Stimulated activated CD4-positive, alpha-beta T cell treated with anti-CD3 and anti-CD28 coated beads, Interleukin-2, amount 100 ng/mL, for 4 hours (primary cell): ENCODE measurements around the gene PHF20.
"Not testable (repeated sequence)": the region's sequence is repeated elsewhere in the genome, so short reads cannot be mapped to it uniquely, and the experiment has no call there.

Experiments used
- DNase-seq: peaks from one replicate; pipeline ENCODE4 v3.0.0-alpha.2; 2020; ENCODE audit warnings: low read depth

Gene PHF20

GRCh38 chr20:35739294-35740163, 32.3 kb upstream of the PHF20 start:
- DNase-seq: no peak

GRCh38 chr20:35741892-35742740, 29.7 kb upstream of the PHF20 start, which contains the start of gene RBM39:
RBM39 (minus strand) TSS chr20:35742260; CDS start chr20:35740874, 1,386 bp downstream.
- DNase-seq: peak; percentile 100

DNA sequence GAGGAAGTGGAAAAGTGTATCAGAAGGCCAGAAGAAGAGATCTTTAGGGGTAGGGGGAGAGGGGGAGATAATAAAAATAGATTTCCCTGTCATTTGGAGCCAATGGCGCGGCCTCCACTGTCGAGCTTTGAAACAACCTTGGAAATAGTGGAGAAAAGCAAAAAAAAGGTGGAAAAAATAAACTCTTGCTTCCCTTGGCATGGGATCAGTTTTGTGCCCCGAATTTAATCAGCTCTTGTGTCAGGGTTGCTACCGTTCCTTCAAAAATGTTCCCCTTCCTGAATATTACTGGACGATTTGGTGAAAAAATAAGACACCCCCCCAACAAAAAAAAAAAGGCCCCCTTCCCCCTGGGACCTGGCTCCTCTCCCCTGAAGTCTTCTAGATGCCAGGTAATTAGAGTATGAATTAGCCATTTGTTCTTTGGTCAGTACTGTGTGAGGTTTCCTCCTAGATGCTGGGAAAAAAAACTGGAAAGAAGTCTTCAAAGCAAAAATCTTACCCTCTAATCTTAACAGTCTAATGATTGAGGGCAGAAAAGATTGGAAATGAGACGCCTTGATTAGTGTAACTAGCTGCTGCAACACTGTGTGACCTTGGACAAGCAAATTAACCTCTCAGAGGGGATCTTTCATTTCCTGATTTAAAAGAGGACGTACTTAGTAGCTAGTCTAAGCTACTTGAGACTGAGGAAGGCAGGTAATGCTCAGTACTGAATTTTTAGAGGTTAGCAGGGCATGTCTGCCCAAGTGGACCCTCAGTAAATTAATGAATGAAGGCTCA, 28.9 kb upstream of the PHF20 start:
- no peak for DNase-seq

DNA sequence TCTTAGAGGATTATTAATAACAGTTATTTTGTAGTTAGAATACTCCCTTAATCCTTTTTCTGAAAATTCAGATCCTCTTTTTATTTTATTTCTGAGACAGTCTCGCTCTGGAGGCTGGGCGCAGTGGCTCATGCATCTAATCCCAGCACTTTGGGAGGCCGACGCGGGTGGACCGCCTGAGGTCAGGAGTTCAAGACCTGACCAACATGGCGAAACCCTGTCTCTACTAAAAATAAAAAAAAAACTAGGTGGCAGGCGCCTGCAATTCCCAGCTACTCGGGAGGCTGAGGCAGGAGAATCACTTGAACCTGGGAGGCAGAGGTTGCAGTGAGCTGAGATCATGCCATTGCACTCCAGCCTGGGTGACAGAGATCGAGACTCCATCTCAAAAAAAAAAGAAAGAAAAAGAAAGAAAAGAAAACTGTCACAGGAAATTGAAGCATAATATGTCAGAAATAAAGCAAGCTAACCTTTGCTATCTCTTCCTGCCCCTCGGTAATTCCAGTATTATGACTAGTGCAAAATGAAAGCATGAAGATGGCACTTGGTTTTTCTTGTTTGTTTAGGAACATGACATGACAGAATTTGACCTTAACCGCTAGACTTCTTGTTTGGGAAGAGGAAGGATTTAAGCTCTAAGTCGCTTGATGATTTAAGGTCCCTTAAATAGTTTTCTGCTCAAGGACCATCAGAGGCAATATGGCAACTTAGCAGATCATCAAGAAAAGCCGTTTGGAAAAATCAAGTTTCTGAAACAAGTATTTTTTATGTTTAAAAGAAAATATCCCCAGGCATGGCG, 27.9 kb upstream of the PHF20 start:
- DNase-seq: no peak

- DNase-seq: not testable (repeated sequence)
Observed at GRCh38 chr20:35744492-35744841, 27.3 kb upstream of the PHF20 start.

GRCh38 chr20:35750611-35751010, 21.2 kb upstream of the PHF20 start:
- no peak for DNase-seq

- no peak for DNase-seq
Observed at GRCh38 chr20:35756404-35756803, 15.4 kb upstream of the PHF20 start.

DNA sequence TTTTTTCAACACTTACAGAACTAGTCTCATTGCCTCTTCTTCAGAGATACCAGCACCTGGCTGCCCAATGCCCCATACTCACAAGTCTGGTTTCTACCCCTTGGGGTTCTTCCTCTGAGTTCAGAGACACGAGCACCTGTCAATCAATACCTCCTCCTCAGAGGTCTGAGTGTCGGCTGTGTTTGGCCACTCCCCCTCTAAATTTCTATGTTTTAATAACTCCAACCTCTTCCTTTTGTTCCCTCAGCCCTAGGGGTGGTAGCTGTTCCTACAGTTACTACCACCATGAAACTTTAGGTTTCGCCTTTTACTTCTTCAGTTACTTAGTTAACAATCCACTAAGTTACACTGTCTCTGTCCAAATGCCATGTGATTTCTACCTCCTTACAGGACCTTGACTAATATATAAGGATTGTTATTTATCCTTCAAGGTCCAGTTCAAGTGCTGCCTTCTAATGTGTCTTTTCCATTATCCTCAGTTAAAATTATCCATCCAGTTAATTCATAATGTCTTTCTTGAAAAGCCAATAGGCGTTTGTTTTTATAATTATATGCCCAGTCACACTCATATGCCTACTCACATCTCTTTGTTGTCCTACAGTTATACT, 14.6 kb upstream of the PHF20 start:
- DNase-seq: no peak

DNA sequence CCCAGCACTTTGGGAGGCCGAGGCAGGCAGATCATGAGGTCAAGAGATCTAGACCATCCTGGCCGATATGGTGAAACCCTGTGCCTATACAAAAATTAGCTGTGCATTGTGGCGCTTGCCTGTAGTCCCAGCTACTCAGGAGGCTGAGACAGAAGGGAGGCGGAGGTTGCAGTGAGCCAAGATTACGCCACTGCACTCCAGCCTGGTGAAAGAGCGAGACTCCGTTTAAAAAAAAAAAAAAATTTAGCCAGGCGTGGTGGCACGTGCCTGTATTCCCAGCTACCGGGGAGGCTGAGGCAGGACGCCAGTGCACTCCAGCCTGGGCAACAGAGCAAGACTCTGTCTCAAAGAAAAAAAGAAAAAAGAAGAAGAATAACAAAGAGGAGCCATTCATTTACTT, 10.3 kb upstream of the PHF20 start:
- DNase-seq: not testable (repeated sequence)

GRCh38 chr20:35762461-35762860, 9.4 kb upstream of the PHF20 start:
- DNase-seq: no peak

- DNase-seq: not testable (repeated sequence)
Observed at GRCh38 chr20:35764936-35765335, 6.9 kb upstream of the PHF20 start.

- no peak for DNase-seq
Observed at GRCh38 chr20:35766843-35767242, 5.0 kb upstream of the PHF20 start.

- peak; percentile 48 for DNase-seq
Observed at GRCh38 chr20:35767683-35768481, 3.9 kb upstream of the PHF20 start.

DNA sequence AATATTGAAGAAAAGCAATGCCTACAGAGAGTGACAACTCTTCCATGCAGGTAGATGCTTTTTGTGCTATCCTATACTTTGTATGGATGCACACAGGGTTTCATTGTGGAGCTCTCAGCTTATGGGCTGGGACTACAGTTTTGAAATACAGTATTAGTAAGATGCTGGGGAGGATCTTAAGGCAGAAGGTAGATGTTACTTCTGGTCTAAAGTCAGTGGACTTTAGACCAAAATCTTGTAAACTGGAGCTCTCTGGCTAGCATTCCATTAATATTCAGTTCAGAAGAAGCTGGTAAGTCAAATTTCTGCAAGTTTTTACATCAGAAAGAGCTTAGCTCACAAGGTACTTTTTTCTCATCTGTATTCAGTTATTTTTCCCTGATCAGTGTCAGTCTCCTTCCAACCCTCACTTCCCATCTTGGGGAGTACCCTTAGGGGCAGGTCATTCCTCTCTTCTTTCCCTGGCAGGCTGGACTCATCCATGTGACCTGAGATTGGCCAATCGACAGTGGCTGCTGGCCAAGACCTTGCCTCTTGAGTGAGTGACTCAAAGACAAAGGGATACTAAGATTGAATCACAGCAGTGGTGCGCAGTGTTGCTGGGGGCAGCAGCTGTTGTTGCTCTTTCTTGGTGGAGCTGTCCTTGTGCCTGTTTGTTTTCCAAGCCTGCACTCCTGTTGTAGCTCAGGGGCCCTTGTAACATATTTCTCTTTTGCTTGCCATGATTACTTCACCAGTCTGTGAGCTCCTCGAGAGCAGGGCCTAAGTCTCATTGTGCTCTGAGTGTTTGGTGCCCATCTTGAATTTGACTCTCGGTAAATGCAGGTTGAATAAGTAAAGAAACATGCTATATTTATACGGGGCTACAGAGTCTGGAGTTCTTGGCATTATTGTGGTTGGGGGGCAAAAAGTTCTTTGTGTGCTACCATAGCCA, 2.8 kb upstream of the PHF20 start:
- no peak for DNase-seq

- no peak for DNase-seq
Observed at GRCh38 chr20:35771367-35771688, 487 bp upstream of the PHF20 start.

- no peak for DNase-seq
Observed at GRCh38 chr20:35772563-35773058, 796 bp downstream of the PHF20 start.

DNA sequence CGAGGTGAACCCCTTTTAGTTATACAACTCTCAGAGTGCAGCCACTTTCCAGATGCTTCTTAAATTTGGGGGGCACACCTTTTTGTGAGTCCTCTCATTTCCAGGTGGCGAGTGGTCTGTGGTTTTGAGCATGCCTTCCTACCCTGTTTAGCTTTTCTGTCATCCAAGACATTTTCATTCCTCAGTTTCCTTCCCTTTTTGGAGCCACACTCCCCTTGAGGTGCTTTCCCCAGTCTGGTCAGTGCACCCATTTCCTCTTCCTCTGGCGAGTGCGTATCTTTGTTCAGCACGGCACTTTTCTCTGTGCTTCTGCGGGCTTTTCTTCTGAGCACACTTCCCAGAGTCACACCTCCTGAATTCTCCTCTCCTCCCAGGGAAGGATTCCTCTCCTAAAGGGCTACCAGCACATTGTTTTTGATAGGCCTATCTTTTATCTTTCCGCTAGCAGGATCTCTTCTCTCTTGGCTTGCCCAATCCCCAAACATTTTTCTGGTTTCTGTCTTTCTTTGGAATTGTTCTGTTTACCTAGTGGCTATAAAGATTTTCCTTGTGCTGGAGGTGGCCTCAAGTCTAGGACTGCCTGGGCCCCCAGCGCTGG, 1.4 kb downstream of the PHF20 start:
- DNase-seq: no peak

DNA sequence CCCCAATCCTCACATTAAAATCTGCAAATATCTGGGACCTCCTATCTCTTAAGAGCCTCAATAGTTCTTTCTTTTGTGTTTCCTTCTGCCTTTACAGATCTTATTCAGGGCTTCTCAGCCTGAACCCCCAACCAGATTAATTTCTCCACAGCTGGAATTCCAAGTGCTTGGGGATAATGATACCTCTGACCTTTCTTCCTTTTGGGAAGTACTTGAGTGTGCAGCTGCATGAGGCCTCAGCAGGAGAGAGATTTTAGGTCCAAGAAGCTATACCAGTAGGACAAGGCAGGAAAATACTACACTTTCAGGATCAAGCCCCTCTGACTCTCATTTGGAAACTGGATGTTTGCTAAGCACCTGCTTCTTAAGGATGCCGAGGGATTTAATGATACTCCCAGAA, 2.6 kb downstream of the PHF20 start:
- DNase-seq: no peak
